ENCODE results near the gene B4GALT4. TPM values are rescaled to one million over a fixed set of nuclear protein-coding genes. Genes with fewer than 3 reads are reported as not detected.

The B4GALT4 gene, protein sequence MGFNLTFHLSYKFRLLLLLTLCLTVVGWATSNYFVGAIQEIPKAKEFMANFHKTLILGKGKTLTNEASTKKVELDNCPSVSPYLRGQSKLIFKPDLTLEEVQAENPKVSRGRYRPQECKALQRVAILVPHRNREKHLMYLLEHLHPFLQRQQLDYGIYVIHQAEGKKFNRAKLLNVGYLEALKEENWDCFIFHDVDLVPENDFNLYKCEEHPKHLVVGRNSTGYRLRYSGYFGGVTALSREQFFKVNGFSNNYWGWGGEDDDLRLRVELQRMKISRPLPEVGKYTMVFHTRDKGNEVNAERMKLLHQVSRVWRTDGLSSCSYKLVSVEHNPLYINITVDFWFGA
- polyA plus RNA-seq (2012; ENCODE audit: insufficient read length, low read depth), result 12.7 TPM

DNA sequence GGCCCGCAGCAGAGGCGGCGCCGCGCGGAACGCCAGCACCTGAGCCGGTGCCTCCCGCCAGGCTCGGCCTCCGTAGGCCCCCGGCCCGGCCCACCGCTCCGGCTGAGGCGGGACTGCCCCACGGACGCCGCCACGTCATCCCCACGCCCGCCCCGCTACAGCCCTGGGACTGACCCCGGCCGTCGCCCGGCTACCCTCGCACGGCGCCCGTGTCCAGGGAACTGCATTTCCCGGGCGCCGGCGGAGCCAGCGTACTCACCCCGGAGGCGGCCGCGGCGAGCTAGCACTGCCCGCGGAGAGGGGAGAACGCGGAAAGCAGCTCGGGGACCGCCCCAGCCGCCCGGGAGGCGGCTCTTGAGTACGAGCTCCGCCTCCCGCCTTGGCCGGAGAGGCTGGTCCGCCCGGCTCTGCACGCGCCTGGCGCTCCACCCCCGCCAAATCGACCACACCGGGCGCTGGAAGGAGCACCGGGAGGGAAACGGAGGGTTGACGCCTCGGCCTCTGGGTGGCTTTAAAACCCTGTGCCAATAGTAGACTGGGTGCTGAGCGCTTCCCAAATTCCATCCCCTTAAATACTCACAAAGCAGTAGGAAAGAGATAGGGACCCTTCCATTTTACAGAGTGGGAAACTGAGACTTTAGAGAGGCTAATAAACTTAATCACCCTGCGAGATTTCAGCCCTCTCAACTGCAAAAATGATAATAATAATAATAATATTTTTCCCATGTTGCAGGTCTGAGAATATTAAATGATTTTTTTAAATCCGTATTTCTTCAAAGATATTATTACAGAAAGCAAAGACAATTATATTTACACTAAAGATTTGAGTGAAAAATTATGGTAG lies at the start of gene B4GALT4:
B4GALT4 (minus strand) TSS at position 288 of the 844 bp plus-strand sequence. CDS start 10,779 bp downstream, outside the sequence.
- TF ChIP-seq SIN3A (IDR thresholded peaks at IDR 0.05; ENCODE audit: borderline replicate concordance, insufficient read depth, low read length) (no peak), FOXP2 (optimal IDR thresholded peaks at IDR 0.05; ENCODE audit: borderline replicate concordance, extremely low read depth, extremely low read length, insufficient read depth) (no peak), POLR2AphosphoS5 (IDR thresholded peaks at IDR 0.05; ENCODE audit: low read depth, low read length) (peak; percentile 61; the same call in 1 of the 2 replicates), TAF1 (IDR thresholded peaks at IDR 0.05; ENCODE audit: borderline replicate concordance, insufficient read depth, low read length) (0 out of 2 replicates have a peak, but pooled peaks have one; percentile 44)
- TF ChIP-seq, protein P1, sequence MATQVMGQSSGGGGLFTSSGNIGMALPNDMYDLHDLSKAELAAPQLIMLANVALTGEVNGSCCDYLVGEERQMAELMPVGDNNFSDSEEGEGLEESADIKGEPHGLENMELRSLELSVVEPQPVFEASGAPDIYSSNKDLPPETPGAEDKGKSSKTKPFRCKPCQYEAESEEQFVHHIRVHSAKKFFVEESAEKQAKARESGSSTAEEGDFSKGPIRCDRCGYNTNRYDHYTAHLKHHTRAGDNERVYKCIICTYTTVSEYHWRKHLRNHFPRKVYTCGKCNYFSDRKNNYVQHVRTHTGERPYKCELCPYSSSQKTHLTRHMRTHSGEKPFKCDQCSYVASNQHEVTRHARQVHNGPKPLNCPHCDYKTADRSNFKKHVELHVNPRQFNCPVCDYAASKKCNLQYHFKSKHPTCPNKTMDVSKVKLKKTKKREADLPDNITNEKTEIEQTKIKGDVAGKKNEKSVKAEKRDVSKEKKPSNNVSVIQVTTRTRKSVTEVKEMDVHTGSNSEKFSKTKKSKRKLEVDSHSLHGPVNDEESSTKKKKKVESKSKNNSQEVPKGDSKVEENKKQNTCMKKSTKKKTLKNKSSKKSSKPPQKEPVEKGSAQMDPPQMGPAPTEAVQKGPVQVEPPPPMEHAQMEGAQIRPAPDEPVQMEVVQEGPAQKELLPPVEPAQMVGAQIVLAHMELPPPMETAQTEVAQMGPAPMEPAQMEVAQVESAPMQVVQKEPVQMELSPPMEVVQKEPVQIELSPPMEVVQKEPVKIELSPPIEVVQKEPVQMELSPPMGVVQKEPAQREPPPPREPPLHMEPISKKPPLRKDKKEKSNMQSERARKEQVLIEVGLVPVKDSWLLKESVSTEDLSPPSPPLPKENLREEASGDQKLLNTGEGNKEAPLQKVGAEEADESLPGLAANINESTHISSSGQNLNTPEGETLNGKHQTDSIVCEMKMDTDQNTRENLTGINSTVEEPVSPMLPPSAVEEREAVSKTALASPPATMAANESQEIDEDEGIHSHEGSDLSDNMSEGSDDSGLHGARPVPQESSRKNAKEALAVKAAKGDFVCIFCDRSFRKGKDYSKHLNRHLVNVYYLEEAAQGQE (IDR thresholded peaks at IDR 0.05; ENCODE audit: insufficient read depth in 1 of 2, low read depth in 2 of 2, low read length in 2 of 2), result no peak

DNA sequence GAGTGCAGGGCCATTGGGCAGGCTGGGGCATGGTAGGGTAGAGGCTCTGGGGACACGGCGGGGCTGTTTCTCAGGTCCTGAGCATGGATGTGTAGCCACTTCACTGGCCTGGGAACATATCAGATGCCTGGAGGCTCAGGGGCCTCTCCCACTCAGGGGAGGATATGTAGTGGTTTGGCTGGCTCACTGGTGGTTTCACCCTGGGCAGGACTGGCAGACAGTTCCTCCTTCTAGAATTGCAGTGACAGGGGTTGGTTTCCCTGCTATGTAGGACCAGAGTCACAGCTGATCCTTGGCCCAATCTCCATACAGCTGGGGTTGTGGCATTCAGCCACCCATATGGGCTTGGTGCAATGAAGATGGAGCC lies 48.7 kb upstream of the B4GALT4 start:
- no peak for TF ChIP-seq TAF1 (IDR thresholded peaks at IDR 0.05; ENCODE audit: borderline replicate concordance, insufficient read depth, low read length)
- no peak for TF ChIP-seq POLR2AphosphoS5 (IDR thresholded peaks at IDR 0.05; ENCODE audit: low read depth, low read length)
- TF ChIP-seq, protein P1 (IDR thresholded peaks at IDR 0.05; ENCODE audit: insufficient read depth in 1 of 2, low read depth in 2 of 2, low read length in 2 of 2), result no peak
- TF ChIP-seq SIN3A (IDR thresholded peaks at IDR 0.05; ENCODE audit: borderline replicate concordance, insufficient read depth, low read length), result no peak
- no peak for TF ChIP-seq FOXP2 (optimal IDR thresholded peaks at IDR 0.05; ENCODE audit: borderline replicate concordance, extremely low read depth, extremely low read length, insufficient read depth)

DNA sequence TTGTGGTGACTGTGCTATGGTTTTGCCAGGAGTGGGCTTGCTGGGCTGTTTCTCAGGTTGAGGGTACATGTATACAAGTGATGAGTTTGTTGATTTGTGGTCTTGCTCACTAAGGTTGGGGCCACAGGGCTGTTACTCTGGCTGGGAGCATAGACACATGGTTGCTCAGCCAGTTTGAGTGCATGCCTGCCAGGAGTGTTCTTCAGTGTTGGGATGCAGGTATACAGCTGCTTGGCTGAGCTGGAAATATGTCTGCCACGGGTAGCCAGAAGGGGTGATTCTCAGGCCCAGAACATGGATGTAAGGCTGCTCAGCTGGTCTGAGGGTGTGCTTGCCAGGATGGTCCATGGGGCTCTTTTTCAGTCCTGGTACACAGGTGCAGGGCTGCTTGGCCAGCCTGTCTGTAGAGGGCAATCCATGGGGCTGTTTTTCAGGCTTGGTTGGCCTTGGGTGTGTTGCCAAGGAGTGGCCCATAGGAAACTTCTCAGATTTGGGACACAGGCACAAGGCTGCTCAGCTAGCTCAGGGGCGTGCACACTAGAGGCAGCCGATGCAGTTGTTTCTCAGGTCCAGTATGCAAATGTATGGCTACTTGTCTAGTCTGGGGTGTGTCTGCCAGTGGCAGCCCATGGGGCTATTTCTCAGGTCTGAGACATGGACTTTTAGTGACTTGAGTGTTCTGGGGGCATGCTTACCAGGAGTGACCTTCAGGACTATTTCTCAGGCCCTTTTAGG lies 48.2 kb upstream of the B4GALT4 start:
- TF ChIP-seq, protein P1 (IDR thresholded peaks at IDR 0.05; ENCODE audit: insufficient read depth in 1 of 2, low read depth in 2 of 2, low read length in 2 of 2), result no peak
- TF ChIP-seq SIN3A (IDR thresholded peaks at IDR 0.05; ENCODE audit: borderline replicate concordance, insufficient read depth, low read length), result no peak
- no peak for TF ChIP-seq TAF1 (IDR thresholded peaks at IDR 0.05; ENCODE audit: borderline replicate concordance, insufficient read depth, low read length)
- TF ChIP-seq POLR2AphosphoS5 (IDR thresholded peaks at IDR 0.05; ENCODE audit: low read depth, low read length), result no peak
- no peak for TF ChIP-seq FOXP2 (optimal IDR thresholded peaks at IDR 0.05; ENCODE audit: borderline replicate concordance, extremely low read depth, extremely low read length, insufficient read depth)

DNA sequence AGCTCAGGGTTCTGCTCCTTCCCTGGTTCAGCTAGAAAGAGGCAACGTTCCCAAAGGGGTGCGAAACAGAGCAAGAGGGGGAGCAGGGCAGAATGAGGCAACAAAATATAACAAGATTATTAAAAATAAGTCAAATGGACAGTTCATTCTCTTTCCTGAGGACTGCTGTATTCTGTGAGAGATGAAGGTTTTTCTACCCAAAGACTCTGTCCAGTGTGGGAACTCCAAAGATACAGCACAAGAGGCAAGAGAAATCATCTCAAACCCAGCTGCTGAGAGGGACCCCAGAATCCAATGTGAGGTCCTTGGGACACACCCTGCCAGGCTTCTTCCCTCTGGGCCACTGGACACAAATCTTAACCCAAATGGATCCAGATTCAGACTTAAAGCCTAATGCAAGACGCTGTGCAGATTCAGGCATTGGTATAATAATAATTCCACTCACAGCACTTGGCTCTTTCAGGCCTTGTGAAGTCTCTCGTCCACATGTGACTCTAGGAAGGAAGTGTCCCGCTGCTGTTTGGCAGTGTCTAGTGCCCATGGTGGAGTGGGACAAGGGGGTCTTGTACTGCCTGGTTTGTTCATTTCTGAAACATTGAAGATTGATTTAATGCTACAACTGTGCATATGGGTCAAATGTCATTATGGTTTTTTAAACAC lies 39.0 kb upstream of the B4GALT4 start:
- TF ChIP-seq POLR2AphosphoS5 (IDR thresholded peaks at IDR 0.05; ENCODE audit: low read depth, low read length), result no peak
- no peak for TF ChIP-seq TAF1 (IDR thresholded peaks at IDR 0.05; ENCODE audit: borderline replicate concordance, insufficient read depth, low read length)
- TF ChIP-seq, protein P1 (IDR thresholded peaks at IDR 0.05; ENCODE audit: insufficient read depth in 1 of 2, low read depth in 2 of 2, low read length in 2 of 2), result no peak
- TF ChIP-seq SIN3A (IDR thresholded peaks at IDR 0.05; ENCODE audit: borderline replicate concordance, insufficient read depth, low read length), result no peak
- no peak for TF ChIP-seq FOXP2 (optimal IDR thresholded peaks at IDR 0.05; ENCODE audit: borderline replicate concordance, extremely low read depth, extremely low read length, insufficient read depth)

Data from PFSK-1 (cell line).